Activated CD4-positive, alpha-beta T cell treated with anti-CD3 and anti-CD28 coated beads for 48 hours (primary cell): ENCODE measurements around the gene SLC16A8.

ENCODE experiments used
- DNase-seq: peaks from one replicate; pipeline ENCODE4 v3.0.0-alpha.2; 2020

Gene SLC16A8

GRCh38 chr22:38111925-38112355, 28.0 kb upstream of the SLC16A8 start:
- DNase-seq = no peak

- DNase-seq = no peak
Measured at GRCh38 chr22:38110863-38111852, 27.2 kb upstream of the SLC16A8 start.

GRCh38 chr22:38110008-38110862, 26.3 kb upstream of the SLC16A8 start, which contains the start of gene BAIAP2L2:
BAIAP2L2 (minus strand) TSS chr22:38110684; CDS start chr22:38110525, 159 bp downstream.
- DNase-seq = no peak

GRCh38 chr22:38109371-38110001, 25.5 kb upstream of the SLC16A8 start:
- DNase-seq = peak; percentile 15

GRCh38 chr22:38108561-38109319, 24.8 kb upstream of the SLC16A8 start:
- DNase-seq = no peak

DNA sequence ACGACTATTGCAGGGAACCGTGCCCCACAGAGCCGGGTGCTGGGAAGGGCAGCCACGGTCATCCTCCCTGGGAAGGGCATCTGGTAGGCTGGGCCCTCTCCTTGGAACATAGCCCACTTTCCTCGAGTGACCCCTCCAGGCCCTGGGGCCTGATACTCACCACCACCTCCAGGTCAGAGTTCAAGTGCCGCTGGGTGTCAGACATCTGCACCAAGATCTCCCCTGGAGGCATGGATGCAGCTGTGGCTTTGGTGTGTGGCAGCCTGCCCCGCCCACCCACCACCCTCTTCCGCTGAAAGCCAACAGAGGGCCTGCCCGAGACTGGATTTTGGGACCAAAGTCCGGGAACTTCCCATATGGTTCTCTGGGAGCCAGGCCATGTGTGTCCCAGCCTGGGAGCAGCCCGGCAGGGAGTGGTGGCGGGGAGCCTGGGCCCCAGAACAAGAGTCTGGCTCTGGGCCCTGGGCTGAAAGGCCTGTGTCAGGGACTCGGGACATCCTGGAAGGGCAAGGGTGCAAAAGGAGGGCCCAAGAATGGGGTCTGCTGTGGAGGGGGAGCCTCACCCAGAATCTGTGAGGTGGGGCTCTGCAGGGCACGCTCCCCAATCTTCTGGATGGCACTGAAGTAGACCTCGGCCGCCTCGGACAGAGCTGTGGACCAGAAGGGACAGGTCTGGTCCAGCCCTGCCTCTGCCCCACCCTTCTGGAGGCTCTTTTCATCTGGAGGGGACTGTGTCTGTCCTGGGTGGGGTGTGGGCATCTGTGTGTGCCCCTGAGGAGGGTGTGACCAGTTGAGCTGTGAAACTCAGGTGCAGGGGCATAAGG, 23.9 kb upstream of the SLC16A8 start:
- no peak for DNase-seq

DNA sequence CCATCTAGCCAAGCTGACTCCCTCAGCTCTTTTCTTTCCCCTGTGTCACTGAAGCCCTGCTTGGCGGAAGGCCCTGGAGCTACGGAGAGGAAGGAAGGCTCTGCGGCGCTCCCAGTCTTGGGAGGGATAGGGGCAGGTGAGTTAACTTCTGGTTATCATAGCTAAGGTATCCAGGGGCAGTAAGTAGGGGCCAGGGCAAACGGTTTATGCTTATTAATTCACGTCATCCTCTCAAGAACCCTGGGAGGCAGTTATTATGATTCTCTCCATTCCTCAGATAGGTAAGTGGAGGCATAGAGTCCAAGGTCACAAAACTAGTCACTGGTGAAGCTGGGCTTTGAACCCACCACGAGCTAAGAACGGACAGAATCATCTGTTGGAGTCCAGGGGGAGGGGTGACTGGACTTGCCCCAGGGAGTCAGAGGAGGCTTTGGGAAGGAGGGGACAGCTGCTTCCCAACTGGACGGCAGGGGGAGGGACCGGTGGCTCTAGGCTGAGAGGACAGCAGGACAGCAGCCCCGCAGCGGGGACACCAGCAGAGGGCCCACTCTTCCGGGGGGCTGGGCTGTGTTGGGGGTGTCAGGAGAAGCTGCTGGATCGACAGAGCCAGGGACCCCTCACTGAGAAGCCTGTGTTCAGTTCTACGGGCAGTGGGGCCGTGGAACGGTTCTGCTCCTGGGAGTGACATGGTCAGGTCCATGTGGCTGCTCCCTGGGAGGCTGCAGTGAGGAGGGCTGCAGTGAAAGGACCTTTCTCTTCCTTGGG, 23.0 kb upstream of the SLC16A8 start:
- no peak for DNase-seq

DNA sequence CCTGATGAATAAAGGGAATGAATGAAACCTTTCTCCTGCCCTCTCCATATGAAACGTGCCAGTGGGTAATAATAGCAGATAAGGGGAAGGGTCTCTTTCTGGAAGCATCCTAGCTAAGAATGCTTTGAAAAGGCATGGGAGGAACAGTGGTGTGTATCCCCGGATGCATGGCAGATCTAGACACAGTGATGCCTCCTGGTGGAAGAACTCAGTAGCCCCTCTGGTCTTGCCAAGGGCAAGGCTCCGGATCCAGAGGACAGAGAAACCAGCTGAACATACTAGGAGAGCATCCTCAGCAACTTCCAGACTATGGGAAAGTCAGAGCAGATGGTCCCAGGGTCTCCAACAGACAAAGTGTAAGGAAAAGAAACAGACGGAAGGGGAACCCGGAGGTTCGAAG, 20.1 kb upstream of the SLC16A8 start:
- DNase-seq = no peak

- no peak for DNase-seq
Measured at GRCh38 chr22:38103641-38104040, 19.7 kb upstream of the SLC16A8 start.

- DNase-seq = no peak
Measured at GRCh38 chr22:38098410-38099249, 14.6 kb upstream of the SLC16A8 start.

- no peak for DNase-seq
Measured at GRCh38 chr22:38097557-38098409, 13.8 kb upstream of the SLC16A8 start.

DNA sequence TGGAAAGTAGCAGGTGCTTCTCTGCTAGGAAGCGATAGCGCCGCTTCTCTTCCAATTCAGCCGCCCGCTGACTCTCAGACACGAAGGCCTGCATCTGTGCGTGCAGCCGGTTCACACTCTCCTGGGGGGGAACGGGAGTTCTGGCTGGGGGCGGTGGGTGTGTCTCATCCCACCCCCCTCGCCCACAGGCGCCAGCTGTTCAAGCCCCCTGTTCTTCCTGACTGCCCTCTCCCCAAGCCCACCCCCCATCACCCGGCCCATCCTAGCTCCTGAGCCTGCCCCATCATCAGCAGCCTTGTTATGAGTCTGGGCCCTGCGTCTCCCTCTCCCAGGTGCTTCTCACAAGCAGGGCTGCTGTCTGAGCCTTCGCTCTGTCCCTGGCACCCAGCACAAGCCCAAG, 13.1 kb upstream of the SLC16A8 start:
- no peak for DNase-seq

- no peak for DNase-seq
Measured at GRCh38 chr22:38089474-38089851, 5.5 kb upstream of the SLC16A8 start.

DNA sequence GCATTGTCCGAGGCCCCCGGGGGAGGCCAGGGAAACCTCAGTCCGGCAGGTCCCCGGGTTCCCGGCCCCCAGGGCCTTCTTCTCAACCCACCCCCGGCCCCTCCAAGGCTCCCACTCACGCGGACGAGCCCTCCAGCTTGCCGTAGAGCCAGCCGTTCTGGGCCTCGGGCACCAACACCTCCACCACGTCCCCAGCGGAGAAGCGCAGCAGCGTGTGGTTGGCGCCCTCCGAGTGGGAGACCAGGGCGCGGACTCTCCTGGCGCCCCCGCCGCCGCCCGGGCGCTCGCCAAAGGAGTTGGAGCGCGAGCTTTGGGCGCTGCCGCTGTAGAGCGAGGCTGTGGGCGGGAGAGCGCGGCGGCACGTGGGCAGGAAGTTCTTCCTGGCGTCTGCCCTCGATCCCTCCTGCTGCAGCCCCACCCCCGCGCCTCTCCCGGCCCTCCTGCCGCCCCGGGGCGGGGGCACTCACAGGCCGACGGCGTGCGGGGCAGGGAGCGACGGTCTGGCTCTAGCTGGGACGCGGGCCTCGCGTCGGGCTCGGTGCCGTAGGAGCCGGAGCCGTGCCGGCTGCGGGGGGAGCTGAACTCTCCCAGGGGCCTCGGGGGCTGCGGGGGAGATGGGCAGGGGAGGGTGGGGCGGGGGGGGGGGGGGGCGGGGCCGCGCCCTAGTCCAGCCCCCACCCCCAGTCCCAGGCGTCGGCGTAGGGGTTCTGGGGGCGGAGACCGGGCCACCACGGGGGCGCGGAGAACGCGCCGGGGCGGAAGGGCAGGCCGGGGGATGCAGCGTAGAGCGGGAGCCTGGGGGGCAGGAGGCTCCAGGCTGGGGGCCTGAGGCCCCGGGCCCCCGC, 4.9 kb upstream of the SLC16A8 start:
- no peak for DNase-seq

GRCh38 chr22:38087855-38088254, 3.9 kb upstream of the SLC16A8 start:
- DNase-seq = no peak

GRCh38 chr22:38086942-38087341, 3.0 kb upstream of the SLC16A8 start:
- DNase-seq = no peak

GRCh38 chr22:38086001-38086845, 2.2 kb upstream of the SLC16A8 start:
- no peak for DNase-seq
